HG03095 (cell line): ENCODE data around the gene RTN4RL1.

Source experiments
- ATAC-seq: cut with Tn5 transposase; IDR thresholded peaks from one replicate; pipeline ENCODE4 v1.9.1; 2021; ENCODE audit warnings: moderate library complexity; ENCODE audit not compliant: unreplicated experiment

The RTN4RL1 gene

DNA sequence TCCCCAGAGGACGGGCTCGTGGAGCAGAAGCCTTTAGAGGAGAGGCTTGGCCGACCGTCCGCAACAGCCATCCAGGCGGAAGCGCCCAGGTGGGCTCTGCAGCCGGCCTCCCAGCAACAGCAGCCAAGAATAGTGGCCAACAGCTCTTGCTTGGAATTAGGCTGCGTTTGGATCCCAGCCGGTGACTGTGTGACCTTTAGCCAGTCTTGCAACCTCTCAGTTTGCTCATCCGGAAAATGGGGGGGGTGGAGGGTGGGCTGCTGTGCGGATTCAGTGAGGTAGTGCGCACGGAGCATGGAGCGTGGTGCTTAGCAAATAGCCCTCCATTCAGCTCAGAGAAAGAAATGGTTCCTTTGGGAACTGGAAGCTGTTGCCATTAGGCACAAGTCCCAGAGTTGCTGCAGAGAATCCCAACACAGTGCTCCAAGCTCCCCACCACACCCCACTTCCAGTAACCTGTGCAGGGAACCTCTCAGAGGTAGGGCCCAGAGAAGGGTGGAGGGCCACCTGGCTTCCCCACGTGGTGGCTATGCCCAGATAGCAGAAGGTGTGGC lies 46.7 kb downstream of the RTN4RL1 start:
- ATAC-seq, result no peak

DNA sequence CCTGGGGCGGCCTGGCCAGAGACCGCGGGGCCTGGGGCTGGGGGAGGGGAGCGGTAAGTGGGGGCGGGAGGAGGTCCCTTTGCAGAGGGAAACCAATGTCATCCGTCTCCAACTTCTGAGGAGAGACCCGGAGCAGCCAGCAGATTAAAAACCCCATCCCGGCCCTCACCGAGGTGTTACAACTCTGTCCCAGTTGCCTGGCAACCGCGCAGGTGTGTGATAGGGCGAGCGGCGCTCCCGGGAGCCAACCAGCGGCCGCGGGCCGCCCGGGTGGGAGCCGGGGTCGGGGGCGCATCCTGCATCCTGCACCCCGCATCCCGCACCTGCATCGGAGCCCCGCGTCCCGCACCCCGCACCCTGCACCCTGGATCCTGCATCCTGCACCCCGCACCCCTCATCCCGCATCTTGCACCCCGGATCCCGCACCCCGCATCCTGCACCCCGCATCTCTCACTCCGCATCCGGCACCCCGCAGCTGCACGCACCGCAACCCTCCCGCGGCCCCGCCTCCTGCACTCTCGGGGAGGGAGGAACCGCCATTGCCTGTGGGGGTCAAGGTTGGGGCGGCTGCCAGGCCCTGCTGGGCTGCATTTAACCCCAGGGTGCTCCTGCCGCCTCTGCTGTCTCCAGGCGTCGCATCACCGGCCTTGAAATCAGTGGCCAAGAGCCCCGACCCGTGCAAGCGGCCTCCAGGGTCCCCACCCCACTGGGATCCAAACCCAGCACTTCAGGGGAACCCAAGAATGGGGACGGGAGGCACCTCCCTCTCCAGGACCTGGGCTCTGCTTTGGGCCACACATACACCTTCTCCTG lies 47.3 kb downstream of the RTN4RL1 start:
- no peak for ATAC-seq

GRCh38 chr17:1976683-1977064 lies 48.5 kb downstream of the RTN4RL1 start:
- no peak for ATAC-seq

DNA sequence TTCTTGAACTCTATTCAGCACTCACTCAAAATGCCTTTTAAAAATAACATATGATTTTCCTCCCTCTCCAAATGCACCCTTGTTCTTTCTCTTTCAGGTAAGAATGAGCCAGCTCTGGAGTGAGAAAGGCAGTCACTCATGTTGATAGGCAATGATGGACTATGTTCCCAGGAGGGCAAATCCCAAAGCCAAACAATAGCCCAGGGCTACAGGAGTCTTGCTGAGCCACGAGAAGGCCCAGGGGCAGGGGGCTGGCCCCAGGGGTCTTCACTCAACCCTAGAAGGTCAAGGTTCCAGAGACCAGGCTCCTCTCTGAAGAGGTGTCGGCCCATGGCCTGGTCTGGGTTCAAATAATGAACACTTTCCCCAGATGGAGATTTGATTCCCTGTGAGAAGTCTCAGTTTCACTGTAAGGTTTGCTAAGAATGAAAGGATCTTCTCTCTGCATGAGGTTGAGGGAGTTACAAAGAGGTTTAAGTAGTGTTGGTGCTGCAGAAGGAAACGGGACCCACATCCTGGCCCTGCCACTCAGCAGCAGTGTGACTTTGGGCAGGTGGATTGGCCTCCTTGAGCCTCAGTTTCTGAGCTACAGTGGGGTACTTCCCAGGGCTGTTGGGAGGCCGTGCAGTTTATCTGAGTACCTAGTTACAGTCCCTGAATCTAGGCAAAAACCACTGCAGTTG lies 49.0 kb downstream of the RTN4RL1 start:
- ATAC-seq, result no peak

GRCh38 chr17:1975573-1975972 lies 49.6 kb downstream of the RTN4RL1 start:
- no peak for ATAC-seq

DNA sequence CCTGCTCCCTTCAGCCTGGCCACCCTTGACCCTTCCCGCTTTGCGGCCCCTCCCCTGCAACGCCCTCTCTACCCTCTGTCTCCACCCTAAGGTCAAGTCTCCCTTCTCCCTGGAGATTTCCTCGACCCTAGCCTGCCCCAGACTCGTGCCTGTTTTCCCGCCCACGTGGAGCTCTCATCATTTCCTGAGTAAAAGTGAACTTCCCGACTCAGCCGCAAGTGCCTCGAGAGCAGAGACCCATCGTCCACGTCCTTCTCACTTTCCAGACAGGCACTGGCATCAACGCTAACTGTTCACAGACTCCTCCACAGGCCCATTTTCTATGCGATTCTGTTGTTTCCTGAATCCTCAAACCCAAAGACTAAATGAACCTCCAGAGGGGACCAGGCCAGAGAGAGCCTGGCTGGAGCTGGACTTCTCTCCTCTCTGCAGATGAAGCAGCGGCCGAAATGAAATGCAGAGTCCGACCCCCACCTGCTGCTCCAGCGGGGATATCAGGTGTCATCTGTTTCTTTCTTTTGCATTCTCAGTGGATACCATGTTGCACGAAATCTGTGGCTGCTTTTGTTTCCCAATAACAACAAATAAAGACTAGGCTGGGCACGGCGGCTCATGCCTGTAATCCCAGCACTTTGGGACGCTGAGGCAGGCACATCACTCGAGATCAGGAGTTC lies 52.5 kb downstream of the RTN4RL1 start:
- no peak for ATAC-seq

DNA sequence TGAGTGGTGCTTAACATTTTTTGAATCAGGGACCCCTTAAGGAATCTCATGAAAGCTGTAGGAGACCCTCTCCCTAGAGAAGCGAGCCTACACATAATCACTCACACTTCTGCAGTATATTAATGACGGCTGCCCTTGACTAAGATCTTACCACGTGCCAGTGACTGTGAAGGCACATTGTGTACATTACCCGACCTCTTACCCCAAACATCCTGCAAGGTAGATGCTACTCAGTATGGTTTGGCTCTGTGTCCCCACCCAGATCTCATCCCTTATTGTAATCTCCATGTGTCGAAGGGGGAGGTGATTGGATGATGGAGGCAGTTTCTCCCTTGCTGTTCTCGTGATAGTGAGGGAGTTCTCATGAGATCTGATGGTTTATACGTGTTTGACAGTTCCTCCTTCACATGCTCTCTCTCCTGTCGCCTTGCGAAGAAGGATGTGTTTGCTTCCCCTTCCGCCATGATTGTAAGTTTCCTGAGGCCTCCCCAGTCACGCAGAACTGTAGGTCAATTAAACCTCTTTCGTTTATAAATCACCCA lies 54.2 kb downstream of the RTN4RL1 start:
- no peak for ATAC-seq

DNA sequence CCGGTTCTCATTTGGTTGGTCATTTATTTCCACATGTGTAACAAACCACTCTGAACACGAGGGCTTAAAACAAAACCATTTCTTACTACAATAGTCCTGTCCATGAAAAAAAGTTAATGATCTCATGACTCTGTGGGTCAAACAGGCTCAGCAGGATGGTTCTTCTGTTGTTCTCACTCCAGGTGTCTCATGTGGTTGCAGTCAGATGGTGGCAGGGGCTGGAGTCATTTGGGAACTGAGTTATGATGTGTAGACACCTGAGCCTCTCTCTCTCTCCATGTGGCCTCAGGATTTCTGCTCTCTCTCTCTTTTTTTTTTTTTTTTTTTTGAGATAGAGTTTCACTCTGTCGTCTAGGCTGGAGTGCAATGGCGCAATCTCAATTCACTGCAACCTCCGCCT lies 55.4 kb downstream of the RTN4RL1 start:
- no peak for ATAC-seq

- ATAC-seq, result no peak
Measured at GRCh38 chr17:1967213-1967612, 57.9 kb downstream of the RTN4RL1 start.

DNA sequence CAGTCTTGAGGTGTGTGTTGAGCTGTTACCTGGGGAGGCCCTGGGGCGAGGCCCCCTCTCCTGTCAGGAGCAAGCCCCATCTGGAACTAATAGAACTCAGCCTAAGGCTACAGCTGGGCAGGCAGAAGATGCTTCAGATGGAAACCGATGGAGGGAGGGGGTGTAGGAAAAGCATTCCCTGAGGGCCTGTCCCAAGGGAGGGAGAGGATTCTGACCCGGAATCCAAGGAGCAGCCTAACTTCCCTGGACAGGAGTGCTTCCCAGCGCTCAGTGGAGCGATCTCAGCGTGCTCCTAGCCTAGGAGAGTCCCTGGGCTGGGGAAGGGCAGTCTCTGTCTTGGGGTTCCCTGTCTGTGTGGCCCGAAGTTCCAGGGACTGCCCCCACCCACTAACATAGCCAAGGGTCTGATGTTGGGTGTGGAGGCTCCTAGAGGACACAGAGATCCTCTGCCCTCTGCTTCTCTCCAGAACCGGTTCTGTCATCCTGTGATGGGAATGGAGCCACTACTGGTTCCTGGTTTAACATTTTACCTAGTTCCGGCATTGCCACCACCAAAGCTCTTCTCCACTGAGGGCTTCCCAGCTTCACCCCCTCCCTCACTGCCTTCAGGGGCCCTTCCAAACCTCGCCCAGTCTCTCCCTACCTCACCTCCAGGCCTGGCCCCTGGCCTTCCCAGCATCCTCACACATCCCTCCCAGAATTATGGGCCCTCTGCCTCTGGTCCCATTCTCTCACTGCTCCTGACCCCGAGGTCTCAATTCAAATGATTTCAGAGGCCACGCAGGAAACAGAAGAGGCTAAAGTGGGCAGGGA lies 58.7 kb downstream of the RTN4RL1 start:
- ATAC-seq, result no peak

GRCh38 chr17:1965556-1966273 lies 59.4 kb downstream of the RTN4RL1 start:
- ATAC-seq, result no peak

DNA sequence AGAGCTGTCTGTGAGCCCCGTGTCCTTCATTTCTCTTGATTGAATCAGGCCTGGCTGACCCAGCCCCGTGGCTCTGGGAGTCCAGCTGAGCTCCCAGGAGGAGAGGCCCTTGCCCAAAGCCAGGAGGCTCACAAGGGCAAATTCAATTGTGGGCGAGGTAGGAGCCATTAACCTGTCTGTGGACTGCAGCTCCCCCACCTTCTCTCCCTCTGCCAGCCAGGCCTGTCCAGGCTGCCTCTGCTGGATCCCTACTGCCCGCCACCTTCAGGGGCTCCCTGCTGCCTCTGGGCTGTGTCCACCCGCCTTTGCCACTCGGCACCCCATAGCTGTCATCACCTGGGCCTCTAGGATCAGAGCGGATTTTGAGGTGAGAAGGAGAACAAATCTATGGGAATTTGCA lies 61.9 kb downstream of the RTN4RL1 start:
- no peak for ATAC-seq

DNA sequence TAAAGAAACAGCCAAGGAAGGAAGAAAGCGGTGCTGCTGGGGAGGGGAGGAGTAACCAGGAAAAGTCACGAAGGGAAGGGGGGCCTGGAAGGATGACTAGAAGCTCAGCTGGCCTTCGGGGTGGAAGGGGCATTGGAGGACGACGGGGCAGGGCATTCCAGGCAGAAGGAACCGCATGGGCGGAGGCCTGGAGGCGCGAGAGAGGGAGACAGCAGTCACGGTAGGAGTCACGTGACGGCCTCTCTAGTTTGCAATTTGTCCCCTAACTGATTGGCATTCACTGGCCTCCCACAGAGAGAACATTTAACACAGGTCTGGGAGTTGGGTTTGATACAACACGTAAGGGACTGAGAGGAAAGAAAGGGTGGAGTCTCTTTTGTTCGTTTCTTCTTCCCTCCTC lies 63.9 kb downstream of the RTN4RL1 start:
- ATAC-seq, result no peak

- ATAC-seq, result no peak
Measured at GRCh38 chr17:1960545-1960912, 64.6 kb downstream of the RTN4RL1 start.

DNA sequence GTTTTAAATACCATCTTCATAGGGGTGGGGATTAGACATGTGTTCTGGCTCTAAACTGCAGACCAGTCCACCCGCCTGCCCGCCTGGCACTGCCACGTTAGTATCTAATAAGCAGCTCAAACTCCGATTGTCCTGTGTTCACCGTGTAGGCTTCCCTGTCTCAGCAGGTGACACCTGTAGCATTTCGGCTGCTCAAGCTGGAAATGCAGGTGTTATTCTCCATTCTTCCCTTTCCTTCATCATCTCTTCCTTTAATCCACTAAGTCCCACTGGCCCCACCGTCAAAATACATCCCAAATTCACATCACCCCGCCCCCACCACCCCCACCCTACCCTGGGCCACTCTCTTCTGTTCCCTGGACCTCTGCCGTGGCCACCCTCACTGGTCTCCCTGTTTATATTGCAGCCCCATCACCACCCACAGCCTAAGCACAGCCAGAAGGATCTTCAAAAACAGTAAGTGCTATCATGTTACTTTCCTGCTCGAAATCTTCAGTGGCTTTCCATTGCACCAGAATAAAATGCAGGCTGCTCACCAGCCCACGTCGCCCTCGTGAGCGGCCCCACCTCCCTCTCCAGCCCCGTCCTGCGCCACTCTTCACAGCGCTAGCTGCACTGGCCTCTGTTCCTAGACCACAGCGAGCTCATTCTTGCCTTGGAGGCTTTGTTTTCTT lies 65.1 kb downstream of the RTN4RL1 start:
- no peak for ATAC-seq

GRCh38 chr17:1958134-1958881 lies 66.8 kb downstream of the RTN4RL1 start:
- ATAC-seq, result no peak

DNA sequence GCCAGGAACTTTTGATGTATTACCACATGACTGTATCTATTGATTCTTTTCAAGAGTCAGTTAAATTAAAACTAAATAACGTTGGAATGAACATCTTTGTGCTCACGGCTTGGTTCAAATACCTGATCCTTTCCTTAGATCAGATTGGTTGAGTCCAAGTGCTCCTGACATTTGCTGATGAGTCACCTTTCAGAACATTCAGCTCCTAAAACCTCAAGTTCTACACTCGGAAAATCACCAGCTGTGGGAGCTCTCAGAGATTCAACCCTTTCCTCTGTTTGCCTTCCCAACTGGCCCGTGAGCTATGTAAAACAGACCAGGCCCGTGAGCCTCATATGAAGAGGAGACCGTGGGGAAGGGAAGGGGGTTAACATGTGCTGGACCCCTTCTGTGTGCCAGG lies 68.1 kb downstream of the RTN4RL1 start:
- ATAC-seq, result no peak

DNA sequence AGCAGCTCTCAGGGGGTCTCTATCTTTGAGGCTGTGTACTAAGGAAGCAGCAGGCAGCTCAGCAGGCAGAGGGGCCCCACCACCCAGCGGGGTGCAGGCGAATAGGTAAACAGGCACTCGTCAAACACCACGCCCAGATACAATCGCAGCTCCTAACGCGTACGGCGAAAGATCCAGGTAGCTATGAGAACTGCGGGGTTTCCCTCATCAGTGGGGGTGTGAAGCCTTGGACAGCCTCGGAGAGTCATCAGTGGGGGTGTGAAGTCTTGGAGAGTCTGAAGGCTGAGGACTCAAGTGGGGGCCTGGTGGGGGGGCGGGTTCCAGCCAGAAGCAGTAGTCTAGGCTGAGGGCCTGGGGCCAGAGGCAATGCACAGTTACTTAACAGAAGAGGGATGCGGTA lies 69.0 kb downstream of the RTN4RL1 start:
- no peak for ATAC-seq

- no peak for ATAC-seq
Measured at GRCh38 chr17:1953831-1954230, 71.3 kb downstream of the RTN4RL1 start.
